Gastroesophageal sphincter (tissue), 4 donors: ENCODE data around the gene COL5A1. TPM values are rescaled to one million over a fixed set of nuclear protein-coding genes. Genes with fewer than 3 reads are reported as not detected.

Source experiments
- ATAC-seq: fragments of 150-250 bp; one replicate; pipeline ENCODE4 v1.9.1; 2016; ENCODE audit warnings: mild to moderate bottlenecking, moderate library complexity
- H3K27ac ChIP-seq, 4 donors: fragments of 200-600 bp; sonication (generic) in 3 of 4; 1 replicate in 3 of 4; 2 replicates in 1 of 4; pipeline ENCODE4 v1.5.1; 2016 to 2019
- H3K27me3 ChIP-seq: fragments of 200-600 bp; sonication (generic); one replicate; pipeline ENCODE4 v1.5.1; 2019
- H3K36me3 ChIP-seq, 2 donors: fragments of 200-600 bp; sonication (generic); one replicate each; pipeline ENCODE4 v1.5.1; 2019; ENCODE audit warnings: control low read depth in 1 of 2
- H3K4me1 ChIP-seq, 3 donors: fragments of 200-600 bp; sonication (generic); 1 replicate in 2 of 3; 2 replicates in 1 of 3; pipeline ENCODE4 v1.5.1; 2016 to 2019; ENCODE audit warnings: control low read depth in 2 of 3
- H3K4me3 ChIP-seq, 2 donors: fragments of 200-600 bp; sonication (generic); one replicate each; pipeline ENCODE4 v1.5.1; 2019; ENCODE audit warnings: mild to moderate bottlenecking in 1 of 2, moderate library complexity in 1 of 2
- H3K9me3 ChIP-seq, 3 donors: fragments of 200-600 bp; sonication (generic); one replicate each; pipeline ENCODE4 v1.5.1; 2017 to 2019; ENCODE audit warnings: control low read depth in 2 of 3
- CTCF ChIP-seq, 4 experiments: fragments of 200-600 bp in 2 of 4; fragments of 450-650 bp in 2 of 4; sonication (generic) in 1 of 4; IDR thresholded peaks; one replicate each; pipeline ENCODE4 v1.5.1; 2017 to 2019; ENCODE audit warnings: antibody characterized with exemption in 4 of 4, mild to moderate bottlenecking in 2 of 4, moderate library complexity in 2 of 4
- EP300 ChIP-seq: sonication (generic); formaldehyde crosslinking; IDR thresholded peaks from one replicate; pipeline ENCODE4 v1.6.1; 2017; ENCODE audit warnings: antibody characterized with exemption, mild to moderate bottlenecking
- POLR2A ChIP-seq, 2 donors: fragments of 450-650 bp; IDR thresholded peaks; one replicate each; pipeline ENCODE4 v1.6.1; 2017; ENCODE audit warnings: antibody characterized with exemption in 2 of 2, mild to moderate bottlenecking in 2 of 2, moderate library complexity in 1 of 2
- POLR2AphosphoS5 ChIP-seq: sonication (generic); formaldehyde crosslinking; IDR thresholded peaks from one replicate; pipeline ENCODE4 v1.6.1; 2017; ENCODE audit warnings: antibody characterized with exemption
- WGBS, 2 donors: methylation state at CpG; one replicate each; pipeline ENCODE4 v1.1.5; 2018; ENCODE audit warnings: low coverage in 1 of 2; 5-methylcytosine and 5-hydroxymethylcytosine counted together
- total RNA-seq, 4 donors: library from RNA; depleted of rRNA; stranded (reverse); fragments of >200 nt; gene quantifications; one replicate each; pipeline ENCODE4 v1.1.0, GENCODE V29; 2016

Gene COL5A1
- total RNA-seq, 4 donors from 2014 or later, result 48.5 to 86.4 (median 74.9) TPM

- H3K36me3 ChIP-seq, result peaks cover 0 to 100% of the 10 kb centered on the region in 2 donors
- no peaks in the 10 kb centered on the region for H3K27me3 ChIP-seq
- no CpG with 5 or more reads among the region's 13 CpGs for whole genome bisulfite sequencing, 2 donors
- TF ChIP-seq POLR2AphosphoS5 (no peak), CTCF (IDR thresholded peaks at IDR 0.05) (no peak)
- no peaks in the 10 kb centered on the region for H3K4me1 ChIP-seq
- H3K27ac ChIP-seq, result no peak overlapping the region
- no peak for ATAC-seq
- H3K9me3 ChIP-seq, result no peaks in the 10 kb centered on the region
- no peak overlapping the region for H3K4me3 ChIP-seq
Observed at GRCh38 chr9:134820901-134821300, 179.3 kb downstream of the COL5A1 start.

GRCh38 chr9:134822541-134822940 lies 180.9 kb downstream of the COL5A1 start:
- ATAC-seq, result no peak
- Histone ChIP-seq H3K4me1 (no peaks in the 10 kb centered on the region), H3K36me3 (peaks cover 0 to 98% of the 10 kb centered on the region in 2 donors), H3K4me3 (no peak overlapping the region), H3K27ac (no peak overlapping the region), H3K27me3 (no peaks in the 10 kb centered on the region), H3K9me3 (no peaks in the 10 kb centered on the region)
- TF ChIP-seq EP300 (no peak), POLR2A (IDR thresholded peaks at IDR 0.05) (no peak), CTCF (IDR thresholded peaks at IDR 0.05) (no peak), POLR2AphosphoS5 (no peak)
- no CpG with 5 or more reads among the region's 14 CpGs for WGBS, 2 donors

GRCh38 chr9:134823623-134824022 lies 182.0 kb downstream of the COL5A1 start:
- no peak for TF ChIP-seq POLR2AphosphoS5
- TF ChIP-seq POLR2A (IDR thresholded peaks at IDR 0.05), result no peak
- no peak for TF ChIP-seq CTCF (IDR thresholded peaks at IDR 0.05)
- TF ChIP-seq EP300, result no peak
- no peak for ATAC-seq
- Histone ChIP-seq H3K27me3 (no peaks in the 10 kb centered on the region), H3K4me3 (no peak overlapping the region), H3K27ac (no peak overlapping the region), H3K36me3 (peaks cover 0 to 97% of the 10 kb centered on the region in 2 donors), H3K4me1 (no peaks in the 10 kb centered on the region), H3K9me3 (no peaks in the 10 kb centered on the region)
- WGBS, 2 donors, result 87 to 90% methylated on average over 6 of the region's 7 CpGs

- TF ChIP-seq POLR2AphosphoS5, result no peak
- no peaks in the 10 kb centered on the region for H3K4me1 ChIP-seq
- no peaks in the 10 kb centered on the region for H3K27me3 ChIP-seq
- no peaks in the 10 kb centered on the region for H3K9me3 ChIP-seq
- H3K36me3 ChIP-seq, result peaks cover 0 to 97% of the 10 kb centered on the region in 2 donors
- ATAC-seq, result no peak
- no peak overlapping the region for H3K27ac ChIP-seq
- WGBS, 2 donors, result 85% methylated on average over 4 of the region's 23 CpGs; no CpG with 5 or more reads in 1 of the 2 donors
- no peak overlapping the region for H3K4me3 ChIP-seq
Observed at GRCh38 chr9:134824583-134824982, 183.0 kb downstream of the COL5A1 start.

- WGBS, 2 donors, result 39 to 62% methylated on average over 4 to 7 of the region's 10 CpGs
- no peaks in the 10 kb centered on the region for H3K4me1 ChIP-seq
- no peak overlapping the region for H3K27ac ChIP-seq
- H3K4me3 ChIP-seq, result no peak overlapping the region
- no peaks in the 10 kb centered on the region for H3K9me3 ChIP-seq
- no peak for ATAC-seq
- peaks cover 0 to 97% of the 10 kb centered on the region in 2 donors for H3K36me3 ChIP-seq
- TF ChIP-seq CTCF (IDR thresholded peaks at IDR 0.05), result no peak
- H3K27me3 ChIP-seq, result no peaks in the 10 kb centered on the region
Observed at GRCh38 chr9:134825025-134825424, 183.4 kb downstream of the COL5A1 start.
